Sigmoid colon (tissue), 7 donors: ENCODE measurements around the gene KCNK1. TPM values are rescaled to one million over a fixed set of nuclear protein-coding genes. Genes with fewer than 3 reads are reported as not detected.

Experiments
- DNase-seq: peaks from one replicate; pipeline ENCODE4 v3.0.0-alpha.2; 2019
- H3K27ac ChIP-seq, 4 donors: fragments of 200-600 bp; sonication (generic); one replicate each; pipeline ENCODE4 v1.5.1; 2016 to 2019; ENCODE audit warnings: mild to moderate bottlenecking in 1 of 4
- H3K27me3 ChIP-seq, 3 donors: fragments of 200-600 bp; sonication (generic); one replicate each; pipeline ENCODE4 v1.5.1; 2019; ENCODE audit warnings: mild to moderate bottlenecking in 1 of 3
- H3K36me3 ChIP-seq, 4 donors: fragments of 200-600 bp; sonication (generic); one replicate each; pipeline ENCODE4 v1.5.1; 2016 to 2019
- H3K4me1 ChIP-seq, 4 donors: fragments of 200-600 bp; sonication (generic); one replicate each; pipeline ENCODE4 v1.5.1; 2017 to 2019
- H3K4me3 ChIP-seq, 4 donors: fragments of 200-600 bp; sonication (generic); one replicate each; pipeline ENCODE4 v1.5.1; 2017 to 2019; ENCODE audit warnings: mild to moderate bottlenecking in 2 of 4, moderate library complexity in 1 of 4
- H3K9me3 ChIP-seq, 4 donors: fragments of 200-600 bp in 3 of 4; sonication (generic) in 3 of 4; one replicate each; pipeline versions ENCODE4 v1.5.1 to v1.6.1; 2013 to 2019
- CTCF ChIP-seq, 4 experiments: fragments of 450-650 bp in 3 of 4; fragments of 200-600 bp in 1 of 4; IDR thresholded peaks; one replicate each; pipeline ENCODE4 v1.5.1; 2016 to 2019; ENCODE audit warnings: antibody characterized with exemption in 4 of 4, mild to moderate bottlenecking in 3 of 4, moderate library complexity in 2 of 4
- EP300 ChIP-seq, 4 donors: sonication (generic); formaldehyde crosslinking; IDR thresholded peaks; one replicate each; pipeline ENCODE4 v1.6.1; 2017; ENCODE audit warnings: antibody characterized with exemption in 4 of 4
- POLR2A ChIP-seq, 2 donors: fragments of 450-650 bp; IDR thresholded peaks; one replicate each; pipeline ENCODE4 v1.6.1; 2016; ENCODE audit warnings: antibody characterized with exemption in 2 of 2, mild to moderate bottlenecking in 2 of 2, moderate library complexity in 2 of 2
- POLR2AphosphoS5 ChIP-seq, 4 donors: sonication (generic); formaldehyde crosslinking; IDR thresholded peaks; one replicate each; pipeline ENCODE4 v1.6.1; 2017; ENCODE audit warnings: antibody characterized with exemption in 4 of 4
- WGBS, 2 donors: extraction: QIAGEN DNeasy Blood & Tissue Kit; methylation state at CpG; one replicate each; pipeline ENCODE4 v1.1.7; 2013; 5-methylcytosine and 5-hydroxymethylcytosine counted together
- intact Hi-C: fragments of 100-400 bp; cut with DNase I; formaldehyde crosslinking; loops from one replicate; pipeline ENCODE4 v1.15.1; 2023
- polyA plus RNA-seq, 3 donors: library from polyadenylated mRNA; stranded (reverse); fragments of 200-250 nt; gene quantifications; one replicate each; pipeline ENCODE4 v1.2.3, GENCODE V29; 2013
- total RNA-seq, 4 donors: library from RNA; depleted of rRNA; stranded (reverse); fragments of >200 nt; gene quantifications; one replicate each; pipeline ENCODE4 v1.1.0, GENCODE V29; 2016
- donor health status: healthy with polysubstance abuse.
- donor health status: Bipolar disorder and iron deficiency.
- donor health status: healthy.

Gene KCNK1
- total and polyA plus RNA-seq, 7 donors, result 0.95 to 26.8 (median 12.8) TPM; not detected in 1

GRCh38 chr1:233584376-233584775 is 29.5 kb upstream of the KCNK1 start:
- DNase-seq, result no peak
- Histone ChIP-seq H3K4me1 (no peaks in the 10 kb centered on the region), H3K27ac (no peak overlapping the region), H3K4me3 (no peak overlapping the region), H3K9me3 (peaks cover 0 to 3% (median 0%) of the 10 kb centered on the region in 4 donors), H3K36me3 (no peaks in the 10 kb centered on the region), H3K27me3 (no peaks in the 10 kb centered on the region)
- 88 to 90% methylated on average over 4 of the region's 4 CpGs for WGBS, 2 donors
- TF ChIP-seq POLR2AphosphoS5 (IDR thresholded peaks at IDR 0.05) (no peak), EP300 (IDR thresholded peaks at IDR 0.05) (no peak), POLR2A (IDR thresholded peaks at IDR 0.05) (no peak), CTCF (IDR thresholded peaks at IDR 0.05) (no peak)
- intact Hi-C loops, result no loop called here

- intact Hi-C loops, result no loop called here
- peaks cover 0 to 3% (median 0%) of the 10 kb centered on the region in 4 donors for H3K9me3 ChIP-seq
- no peak overlapping the region for H3K4me3 ChIP-seq
- TF ChIP-seq CTCF (IDR thresholded peaks at IDR 0.05) (no peak), POLR2AphosphoS5 (IDR thresholded peaks at IDR 0.05) (no peak), POLR2A (IDR thresholded peaks at IDR 0.05) (no peak), EP300 (IDR thresholded peaks at IDR 0.05) (no peak)
- DNase-seq, result no peak
- no peak overlapping the region for H3K27ac ChIP-seq
- H3K4me1 ChIP-seq, result no peaks in the 10 kb centered on the region
- H3K27me3 ChIP-seq, result no peaks in the 10 kb centered on the region
- H3K36me3 ChIP-seq, result no peaks in the 10 kb centered on the region
Measured at GRCh38 chr1:233584931-233585330, 29.0 kb upstream of the KCNK1 start.

GRCh38 chr1:233586301-233586700 is 27.6 kb upstream of the KCNK1 start:
- H3K9me3 ChIP-seq, result peaks cover 0 to 3% (median 0%) of the 10 kb centered on the region in 4 donors
- no peak overlapping the region for H3K27ac ChIP-seq
- no peak for TF ChIP-seq CTCF (IDR thresholded peaks at IDR 0.05)
- no peaks in the 10 kb centered on the region for H3K27me3 ChIP-seq
- H3K4me3 ChIP-seq, result no peak overlapping the region
- WGBS, 2 donors, result 90% methylated on average over 2 of the region's 2 CpGs
- H3K4me1 ChIP-seq, result no peaks in the 10 kb centered on the region
- no peaks in the 10 kb centered on the region for H3K36me3 ChIP-seq
- no peak for DNase-seq
- intact Hi-C loops, result no loop called here

- DNase-seq, result no peak
- WGBS, 2 donors, result 79 to 86% methylated on average over 4 of the region's 4 CpGs
- no peaks in the 10 kb centered on the region for H3K4me1 ChIP-seq
- H3K27me3 ChIP-seq, result no peaks in the 10 kb centered on the region
- no peak overlapping the region for H3K27ac ChIP-seq
- no peaks in the 10 kb centered on the region for H3K36me3 ChIP-seq
- TF ChIP-seq POLR2AphosphoS5 (IDR thresholded peaks at IDR 0.05), result no peak
- no peak for TF ChIP-seq EP300 (IDR thresholded peaks at IDR 0.05)
- TF ChIP-seq POLR2A (IDR thresholded peaks at IDR 0.05), result no peak
- no peak for TF ChIP-seq CTCF (IDR thresholded peaks at IDR 0.05)
- H3K4me3 ChIP-seq, result no peak overlapping the region
- intact Hi-C loops, result no loop called here
- peaks cover 0 to 3% (median 0%) of the 10 kb centered on the region in 4 donors for H3K9me3 ChIP-seq
Measured at GRCh38 chr1:233587196-233587595, 26.7 kb upstream of the KCNK1 start.
